PFSK-1 (cell line): ENCODE results near the gene SLAMF1.

Experiments
- POLR2AphosphoS5 ChIP-seq: IDR thresholded peaks from 2 replicates; pipeline ENCODE4 v1.6.1; 2012; ENCODE audit warnings: low read depth, mild to moderate bottlenecking, control low read depth, low read length, moderate library complexity
- TAF1 ChIP-seq: IDR thresholded peaks from 2 replicates; pipeline ENCODE4 v1.6.1; 2012; ENCODE audit warnings: low read length, control low read depth, borderline replicate concordance; ENCODE audit not compliant: insufficient read depth

DNA sequence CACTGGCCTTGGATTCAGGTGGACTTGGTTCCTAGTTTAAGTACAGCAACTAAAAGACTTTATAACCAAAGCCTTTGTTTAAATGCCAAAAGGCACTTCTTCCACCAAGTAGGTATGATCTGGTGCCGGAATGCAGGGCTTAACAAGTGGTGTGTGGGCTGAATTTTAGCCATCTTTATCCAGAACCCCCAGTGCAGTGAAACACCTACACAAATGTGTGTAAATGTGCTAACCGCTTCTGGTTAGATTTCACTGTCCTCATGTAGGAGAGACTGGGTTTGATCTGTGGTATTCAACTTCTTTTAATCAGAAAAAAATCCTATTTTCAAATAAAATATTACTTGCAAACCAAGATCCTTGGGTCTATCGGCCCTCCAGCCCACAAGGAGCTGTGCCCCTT, 10.3 kb downstream of the SLAMF1 start:
- TF ChIP-seq TAF1, result no peak
- no peak for TF ChIP-seq POLR2AphosphoS5
